ENCODE results near the gene TMEM9B. TPM values are rescaled to one million over a fixed set of nuclear protein-coding genes. Genes with fewer than 3 reads are reported as not detected.

TMEM9B gene
- total RNA-seq = 39.9 and 45.0 TPM in 2 replicates

DNA sequence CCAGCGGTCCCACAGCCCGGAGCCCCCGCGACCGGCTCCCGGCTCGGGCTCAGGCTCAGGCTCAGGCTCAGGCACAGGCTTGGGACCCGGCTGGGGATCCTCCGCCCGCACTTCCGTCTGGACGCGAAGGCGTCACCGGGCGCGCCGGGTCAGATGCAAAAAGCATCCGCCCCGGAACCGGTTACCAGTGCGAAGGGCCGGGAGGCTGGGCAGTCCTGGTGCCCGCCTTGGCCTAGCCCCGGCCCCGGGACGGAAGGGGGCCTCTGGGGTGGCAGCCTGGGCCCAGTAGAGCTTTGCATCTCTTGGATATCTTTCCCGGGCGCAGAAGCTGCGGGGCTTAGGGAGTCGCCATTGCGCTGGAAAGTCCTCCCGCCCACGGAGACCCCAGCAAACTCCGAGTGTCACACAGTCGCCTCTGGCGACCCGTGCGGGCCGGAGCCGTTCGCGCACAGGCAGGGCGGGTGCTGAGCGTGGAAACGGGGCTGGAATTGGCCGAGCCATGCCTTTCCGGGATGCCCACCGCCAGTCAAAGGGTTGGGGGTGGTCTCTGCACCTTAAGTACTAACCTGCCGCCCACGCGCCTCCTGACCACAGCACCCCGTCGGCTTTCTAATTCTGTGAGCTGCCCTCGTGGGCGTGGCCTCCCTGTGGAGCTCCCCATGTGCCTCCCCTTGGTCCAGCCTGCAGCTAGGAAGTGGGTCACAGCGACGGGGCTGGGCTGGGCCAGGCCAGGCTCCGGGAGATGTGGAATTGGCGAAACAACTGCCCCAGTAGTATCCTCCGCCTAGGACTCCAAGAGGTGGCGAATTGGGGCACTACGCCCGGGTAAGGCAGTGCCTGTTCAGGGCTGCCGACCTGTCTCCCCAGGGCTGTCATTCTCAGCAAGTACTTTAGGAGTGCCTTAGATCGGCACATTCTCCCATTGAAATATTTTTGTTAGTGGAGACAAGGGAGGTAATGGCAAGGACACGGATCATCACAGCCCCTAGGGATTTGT is at the start of gene TMEM9B:
Gene TMEM9B, minus strand, starts transcription at position 119 of the 997 bp plus-strand sequence. CDS start 129 bp downstream, outside the sequence.

DNA sequence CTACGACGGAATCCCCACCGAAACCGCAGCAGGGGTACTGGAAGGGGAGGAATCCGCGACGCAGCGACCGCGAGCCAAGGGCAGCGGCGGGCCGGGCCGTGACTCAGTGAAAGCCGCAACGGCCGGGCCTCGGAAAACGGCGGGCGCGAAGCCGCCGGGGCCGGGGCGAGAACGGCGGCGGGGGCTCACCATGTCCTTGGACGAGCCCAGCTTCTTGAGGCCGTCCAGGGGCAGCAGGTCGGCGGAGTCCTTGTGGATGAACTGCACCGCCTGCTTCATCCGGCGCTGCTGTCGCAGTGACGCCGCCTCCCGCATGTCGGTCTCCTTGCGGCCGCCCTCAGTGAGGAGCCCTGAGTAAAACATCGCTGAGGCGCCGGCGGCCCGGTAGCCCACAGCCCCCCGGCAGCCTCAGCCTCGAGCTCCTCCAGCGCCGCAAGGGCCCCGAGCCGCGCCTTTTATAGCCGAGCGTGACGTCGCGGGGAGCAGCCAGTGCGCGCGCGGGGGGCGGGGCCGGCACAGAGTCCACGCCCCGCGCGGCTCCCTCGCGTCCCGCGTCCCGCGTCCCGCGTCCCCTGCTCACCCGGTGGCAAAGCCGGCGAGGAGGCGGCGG is 39.4 kb upstream of the TMEM9B start, which contains the start of gene NRIP3:
Gene NRIP3, minus strand, starts transcription at position 429 of the 610 bp plus-strand sequence. Its CDS starts 66 bp downstream, at position 363.

DNA sequence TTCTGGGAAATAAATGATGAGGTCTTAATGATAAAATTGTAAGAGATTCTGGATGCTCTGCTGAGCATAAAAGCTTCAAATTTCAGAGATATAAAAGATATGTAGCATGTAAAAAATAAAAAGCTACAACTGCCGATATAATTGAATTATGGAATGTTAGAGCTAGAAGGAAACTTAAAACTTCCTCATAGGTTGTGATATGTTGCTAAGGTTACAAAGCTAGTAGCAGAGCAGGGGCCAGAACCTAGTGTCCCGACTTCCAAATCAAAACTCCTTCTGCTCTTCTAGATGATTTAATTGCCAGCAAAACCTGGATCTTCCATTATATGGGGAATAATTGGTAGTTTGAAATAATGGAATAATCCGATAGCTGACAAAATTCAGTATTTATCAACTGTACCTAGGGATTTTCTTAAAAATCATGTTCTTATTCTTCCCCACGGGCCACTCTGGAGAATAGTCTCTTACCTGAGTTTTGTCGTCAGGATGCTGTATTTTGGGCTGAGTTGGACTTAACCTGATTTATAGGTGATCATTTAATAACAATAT is 21.6 kb downstream of the TMEM9B start, which contains the start of gene ASCL3:
Gene ASCL3, minus strand, starts transcription at position 499 of the 549 bp plus-strand sequence. CDS start 4,855 bp downstream, outside the sequence.

DNA sequence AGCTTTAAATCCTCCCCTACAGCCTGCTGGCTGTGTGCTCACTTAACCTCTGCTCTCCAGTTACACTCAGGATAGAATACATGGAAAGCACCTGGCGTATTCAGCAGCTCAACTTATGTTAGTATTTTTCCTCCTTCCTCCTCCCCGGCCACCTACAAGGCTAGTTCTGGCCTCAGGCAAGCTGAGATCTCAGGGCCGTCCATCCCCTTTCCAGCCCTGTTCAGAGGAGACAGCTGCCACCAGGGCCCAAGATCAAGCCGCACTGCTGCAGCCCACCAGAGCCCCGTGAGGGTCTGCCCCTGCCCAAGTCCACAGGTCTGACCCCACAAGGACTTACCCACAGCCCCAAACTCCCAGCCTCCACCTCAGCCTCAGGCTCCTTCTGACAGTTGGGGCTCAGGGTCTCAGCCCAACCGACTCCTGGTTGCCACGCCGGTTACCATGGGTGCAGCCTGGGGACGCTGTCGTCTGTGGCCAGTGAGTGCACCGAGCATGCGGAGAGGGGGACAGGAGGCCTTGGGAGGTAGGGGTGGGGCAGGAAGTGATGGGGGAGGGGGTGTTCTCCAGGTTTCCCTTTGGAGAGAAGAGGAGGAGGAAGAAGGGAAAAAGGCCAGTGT is 31.6 kb downstream of the TMEM9B start, which contains the start of gene C11orf16:
Gene C11orf16, minus strand, starts transcription at position 384 of the 617 bp plus-strand sequence. CDS start 639 bp downstream, outside the sequence.

DNA sequence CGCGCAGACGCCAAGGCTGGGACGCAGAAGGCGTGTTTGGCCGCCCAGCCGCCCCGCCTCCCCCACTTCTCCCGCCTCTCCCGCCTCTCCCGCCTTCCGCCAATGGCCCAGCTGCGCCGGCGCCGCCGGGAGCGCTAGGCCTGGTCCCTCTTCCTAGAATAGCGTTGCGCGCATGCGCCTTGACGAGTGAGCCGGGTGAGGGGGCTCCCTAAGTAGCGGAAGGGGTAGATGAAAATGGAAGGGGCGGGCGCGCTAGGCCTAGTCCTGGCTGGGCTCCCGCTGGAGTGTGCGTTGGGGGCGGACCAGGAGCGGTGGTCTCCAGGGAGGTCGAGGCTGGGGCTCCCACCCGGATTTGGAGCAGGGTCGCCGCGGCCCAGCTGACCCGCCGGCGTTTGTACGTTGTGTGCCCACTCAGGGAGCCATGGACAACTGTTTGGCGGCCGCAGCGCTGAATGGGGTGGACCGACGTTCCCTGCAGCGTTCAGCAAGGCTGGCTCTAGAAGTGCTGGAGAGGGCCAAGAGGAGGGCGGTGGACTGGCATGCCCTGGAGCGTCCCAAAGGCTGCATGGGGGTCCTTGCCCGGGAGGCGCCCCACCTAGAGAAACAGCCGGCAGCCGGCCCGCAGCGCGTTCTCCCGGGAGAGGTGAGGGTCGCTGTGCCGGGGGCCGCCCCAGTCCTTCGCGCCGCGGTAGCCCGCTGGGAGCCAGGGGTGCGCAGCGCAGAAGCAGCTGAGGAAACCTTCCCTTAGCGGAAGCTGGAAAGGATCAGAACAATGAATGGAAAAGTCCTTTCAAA is 53.0 kb downstream of the TMEM9B start, which contains the start of gene AKIP1:
Gene AKIP1, plus strand, starts transcription at position 161 of the 795 bp plus-strand sequence. Its CDS starts 261 bp downstream, at position 422.

Other genes starting within 250 kb of the TMEM9B start
- gene AKIP1, start 53.3 kb downstream of the TMEM9B start, total RNA-seq = 28.0 and 32.7 TPM in 2 replicates
- not detected in 2 replicates for gene C11orf16, start 31.5 kb downstream of the TMEM9B start, total RNA-seq
- gene ASCL3, start 21.4 kb downstream of the TMEM9B start, total RNA-seq = not detected in 2 replicates
- gene NRIP3, start 39.6 kb upstream of the TMEM9B start, total RNA-seq = 1.8 and 2.5 TPM in 2 replicates
- gene SCUBE2, start 127.2 kb upstream of the TMEM9B start, total RNA-seq = not detected in 2 replicates

Measured in airway epithelial cell (primary cell).